ENCODE results near the gene FSTL5.

FSTL5 gene

GRCh38 chr4:161931089-161931488, 232.7 kb downstream of the FSTL5 start:
- DNase-seq = no peak

DNA sequence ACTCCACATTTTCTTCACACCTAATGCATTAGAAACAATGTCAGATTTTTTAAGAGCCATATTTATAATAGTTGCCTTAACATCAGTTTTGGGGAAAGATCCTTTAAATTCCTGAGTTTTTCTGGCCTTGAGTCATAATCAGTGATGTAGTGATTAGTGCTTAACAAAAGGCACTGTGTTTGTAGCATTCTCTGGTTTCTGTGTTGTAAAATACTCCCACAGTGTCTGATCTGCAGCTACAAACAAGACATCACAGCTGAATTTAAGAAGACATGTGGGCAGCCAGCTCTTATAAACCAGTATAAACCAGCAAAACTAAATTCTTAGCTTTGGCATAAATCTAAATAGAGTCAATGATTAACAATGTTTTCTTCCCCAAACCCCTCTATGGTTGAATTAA, 233.8 kb downstream of the FSTL5 start:
- DNase-seq = no peak

DNA sequence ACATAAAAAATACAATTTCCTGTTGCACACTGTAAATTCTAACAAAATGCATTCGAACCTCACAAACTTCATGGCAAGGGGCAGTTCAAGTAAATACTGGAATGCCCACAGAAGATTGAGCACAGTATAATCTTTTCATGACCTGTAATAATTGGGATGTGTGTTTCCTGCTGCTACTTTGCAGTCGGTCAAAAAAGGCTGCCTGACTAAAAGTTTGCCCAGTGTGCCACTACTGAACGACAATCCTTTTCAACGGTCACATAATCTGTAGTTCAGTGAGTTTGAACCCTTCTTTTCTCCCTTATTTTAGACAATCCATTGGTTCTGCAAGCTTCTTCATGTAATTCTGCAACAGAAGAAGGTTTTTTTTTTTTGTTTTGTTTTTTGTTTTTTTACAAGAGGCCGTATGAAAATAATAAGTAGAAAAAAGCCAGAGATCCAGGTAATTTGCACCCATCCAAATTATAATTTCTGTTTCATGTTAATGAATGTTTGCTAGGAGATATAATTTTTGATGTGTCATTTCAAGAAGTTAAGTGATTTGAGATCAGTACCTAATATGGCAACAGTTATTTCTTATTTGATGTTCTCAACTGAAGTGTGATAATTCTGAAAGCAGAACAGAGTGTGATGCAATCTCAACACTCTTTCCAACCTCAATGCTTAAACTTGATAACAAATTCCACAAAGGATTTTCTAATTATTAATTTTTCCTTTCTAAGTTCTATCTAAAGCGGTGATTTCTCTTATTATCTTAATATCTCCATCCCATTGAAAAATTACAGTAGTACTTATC, 237.6 kb downstream of the FSTL5 start:
- DNase-seq = no peak

DNA sequence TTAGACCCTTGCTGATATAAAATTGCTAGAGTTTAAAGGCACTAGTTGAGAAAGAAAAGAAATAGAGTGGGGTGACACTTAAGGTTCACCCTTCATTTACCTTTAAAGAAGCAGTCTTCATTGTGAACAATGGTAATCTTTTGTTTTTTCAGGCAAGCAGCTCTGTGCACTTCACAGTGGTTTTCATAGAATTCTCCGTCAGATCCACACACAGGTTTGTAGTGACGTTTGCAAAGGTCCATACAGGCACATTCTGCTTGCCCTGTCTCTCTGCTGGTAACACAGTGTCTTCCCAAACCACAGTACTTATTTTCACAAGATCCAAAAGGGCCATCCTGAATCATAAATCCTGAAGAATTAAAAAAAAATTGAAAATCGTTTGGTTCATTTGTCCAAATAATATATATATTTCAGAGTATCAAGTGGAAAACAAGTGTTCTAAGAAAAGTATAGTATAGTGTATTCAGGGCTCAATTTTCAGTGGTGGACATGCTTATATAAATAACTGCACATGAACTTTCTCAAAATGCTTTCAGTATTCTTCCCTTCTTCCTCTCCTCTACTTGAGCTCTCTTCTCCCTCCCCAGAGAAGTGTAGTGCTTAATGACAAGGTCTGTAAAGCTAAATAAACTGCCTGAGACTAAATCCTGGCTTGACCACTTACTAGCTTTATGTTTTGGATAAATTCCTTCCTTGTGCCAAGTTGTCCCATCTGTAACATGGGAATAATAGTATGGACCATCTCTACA, 243.3 kb downstream of the FSTL5 start:
- DNase-seq = no peak

DNA sequence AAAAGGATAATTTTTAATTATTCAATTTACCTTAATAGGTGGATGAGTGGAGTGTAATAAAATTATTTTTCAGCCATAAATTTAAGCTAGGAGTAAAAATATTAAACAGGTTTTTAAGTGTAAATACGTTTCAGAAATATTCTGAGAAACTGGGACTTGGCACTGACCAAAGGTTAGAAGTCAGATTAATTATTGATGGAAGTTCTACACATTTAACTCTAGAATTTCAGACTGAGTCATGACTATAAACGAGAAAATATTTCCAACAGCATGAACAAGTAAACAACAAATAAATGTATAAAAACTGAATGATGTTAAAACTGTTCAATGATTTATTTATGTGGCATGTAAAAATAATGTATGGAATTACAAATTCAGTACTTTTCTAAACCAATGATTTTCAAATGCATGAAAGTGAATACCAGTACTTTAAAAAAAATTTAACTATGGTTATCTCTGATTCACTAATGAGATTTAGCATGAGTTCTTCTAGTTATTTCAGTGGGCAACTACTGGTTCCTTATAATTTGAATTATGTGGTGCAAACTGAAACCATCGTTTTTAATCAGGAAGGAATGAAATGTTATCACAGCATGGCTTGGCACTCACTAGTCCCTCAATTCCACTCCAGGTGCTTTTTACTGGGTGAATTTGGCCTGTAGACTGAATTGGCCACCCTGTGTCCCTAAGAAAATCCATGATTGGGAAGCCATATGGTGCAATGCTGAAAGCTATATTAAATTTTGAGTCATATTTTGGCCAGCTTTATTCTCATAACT, 244.2 kb downstream of the FSTL5 start:
- no peak for DNase-seq

DNA sequence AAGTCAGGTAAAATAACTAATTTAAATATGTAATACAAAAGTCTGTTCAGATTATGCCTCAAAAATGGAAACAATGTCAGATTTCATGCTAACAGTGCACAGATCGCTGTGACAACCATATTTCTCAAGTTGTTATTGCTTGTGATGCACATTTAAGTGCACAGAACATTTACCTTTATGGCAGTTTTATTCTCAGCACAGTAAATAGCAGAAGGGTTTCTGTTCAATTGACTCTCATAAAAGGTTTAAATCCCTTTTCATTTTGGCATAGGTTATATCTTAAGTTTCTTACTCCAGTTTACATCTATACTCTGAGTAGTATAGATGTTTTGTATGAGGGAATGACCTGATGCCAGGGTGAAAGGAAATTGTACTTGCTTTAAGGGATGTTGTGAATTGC, 247.8 kb downstream of the FSTL5 start:
- DNase-seq = no peak

DNA sequence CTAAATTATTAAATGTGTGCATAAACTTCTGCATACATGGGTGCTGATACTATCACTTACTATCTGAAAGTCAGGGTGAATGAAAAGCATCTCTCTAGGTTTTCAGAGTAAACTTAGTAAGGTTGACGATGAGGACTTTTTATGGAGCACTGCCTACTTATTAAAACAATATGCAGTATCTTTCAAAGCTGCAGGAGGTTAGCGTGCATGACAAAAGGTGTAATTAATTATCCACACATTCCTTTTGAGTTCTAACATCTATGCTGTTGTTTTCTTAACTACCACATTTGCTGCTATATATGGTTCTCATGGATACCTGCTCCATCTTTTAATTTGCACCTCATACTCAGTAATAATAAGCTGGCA, 256.2 kb downstream of the FSTL5 start:
- DNase-seq = no peak

GRCh38 chr4:161906836-161907589, 256.8 kb downstream of the FSTL5 start:
- no peak for DNase-seq

DNA sequence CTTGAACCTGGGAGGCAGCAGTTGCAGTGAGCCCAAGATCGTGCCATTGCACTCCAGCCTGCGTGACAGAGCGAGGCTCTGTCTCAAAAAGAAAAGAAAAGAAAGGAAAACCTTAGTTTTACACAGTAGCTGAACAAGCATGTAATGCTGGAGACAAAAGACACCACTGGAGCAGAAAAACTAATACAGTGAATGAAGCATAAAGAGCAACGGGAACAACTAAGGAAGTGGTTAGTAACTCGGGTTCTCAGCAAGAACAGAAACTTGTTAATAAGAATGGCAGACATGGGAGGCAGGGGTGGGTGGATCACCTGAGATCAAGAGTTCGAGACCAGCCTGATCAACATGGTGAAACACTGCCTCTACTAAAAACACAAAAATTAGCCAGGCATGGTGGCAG, 263.7 kb downstream of the FSTL5 start:
- no peak for DNase-seq

DNA sequence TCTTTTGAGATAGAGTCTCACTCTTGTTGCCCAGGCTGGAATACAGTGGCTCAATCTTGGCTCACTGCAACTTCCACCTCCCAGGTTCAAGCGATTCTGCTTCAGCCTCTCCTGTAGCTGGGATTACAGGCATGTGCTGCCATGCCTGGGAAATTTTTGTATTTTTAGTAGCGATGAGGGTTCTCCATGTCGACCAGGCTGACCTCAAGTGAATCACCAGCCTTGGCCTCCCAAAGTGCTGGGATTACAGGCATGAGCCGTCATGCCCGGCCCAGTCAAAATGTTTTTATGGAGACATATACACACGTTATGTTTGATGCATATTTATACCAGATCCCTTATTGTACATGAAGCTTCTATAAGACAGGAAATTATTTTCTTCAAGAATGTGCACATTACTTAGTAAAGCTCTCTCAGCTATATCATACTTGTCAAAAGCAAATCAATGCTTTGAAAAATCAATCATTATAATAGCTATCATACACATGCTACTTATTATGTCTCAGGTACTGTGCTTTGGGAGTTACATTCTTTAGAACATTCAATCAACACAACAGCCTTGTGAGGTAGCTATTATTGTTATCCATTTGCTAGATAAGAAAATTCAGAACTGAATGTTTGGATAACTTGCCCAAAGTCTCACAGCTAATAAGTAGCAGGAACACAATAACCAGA, 269.2 kb downstream of the FSTL5 start:
- DNase-seq = no peak

DNA sequence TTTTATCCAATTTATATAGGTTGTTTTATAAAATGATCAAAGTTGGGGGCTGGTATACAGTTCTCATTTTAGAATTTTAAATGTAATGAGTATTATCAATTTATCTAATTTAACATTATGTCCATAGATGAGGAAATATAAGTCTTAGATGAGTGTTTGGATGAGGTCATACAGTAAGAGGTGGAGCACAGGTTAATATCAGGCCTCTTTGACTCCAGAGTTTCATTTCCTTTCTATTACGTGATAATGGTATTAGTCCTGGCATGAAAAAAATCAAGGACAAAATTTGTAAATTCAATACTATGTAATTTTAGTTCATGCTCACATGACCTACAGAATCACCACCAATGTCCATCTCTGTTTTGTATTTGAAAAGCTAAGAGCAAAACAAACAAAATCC, 269.8 kb downstream of the FSTL5 start:
- no peak for DNase-seq

- DNase-seq = no peak
These were observed 270.2 kb downstream of the FSTL5 start for GRCh38 chr4:161893566-161893965.

GRCh38 chr4:161892951-161893350, 270.8 kb downstream of the FSTL5 start:
- no peak for DNase-seq

DNA sequence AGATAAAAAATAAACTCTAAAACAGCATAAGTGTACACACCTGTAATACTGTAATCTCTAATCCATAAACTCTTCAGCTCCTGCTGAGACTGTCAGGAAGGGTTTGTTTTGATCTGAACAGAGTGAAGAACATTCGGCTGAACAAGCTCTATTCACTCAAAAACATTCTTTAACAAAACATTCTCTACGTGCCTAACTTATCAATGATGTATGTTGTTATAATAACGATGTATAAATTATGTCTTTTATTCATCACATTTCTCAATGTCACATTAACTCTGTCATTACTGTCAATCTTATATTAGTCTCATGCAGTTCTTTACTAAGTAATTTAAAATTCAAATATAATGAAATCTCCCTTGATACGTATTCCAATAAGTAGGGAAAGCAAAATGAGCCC, 280.6 kb downstream of the FSTL5 start:
- DNase-seq = no peak

DNA sequence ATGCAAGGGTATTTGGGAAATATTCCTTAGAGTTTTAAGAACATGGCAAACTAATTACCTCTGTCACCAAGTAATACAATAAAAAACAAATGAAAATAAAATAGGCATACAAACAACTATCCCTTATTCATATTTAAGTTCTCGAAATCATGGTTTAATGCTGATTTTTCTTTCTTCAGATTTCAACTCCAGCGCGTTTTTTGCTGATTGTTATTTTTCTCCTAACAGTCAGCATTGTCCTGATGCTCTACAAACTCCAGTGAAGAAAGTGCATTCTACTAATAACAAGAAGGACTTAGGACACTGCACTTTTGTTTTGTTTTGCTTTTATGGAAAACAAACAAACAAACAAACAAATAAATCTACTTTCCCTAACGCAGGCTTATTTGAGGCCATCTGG, 282.4 kb downstream of the FSTL5 start:
- DNase-seq = no peak

GRCh38 chr4:161869511-161869910, 294.3 kb downstream of the FSTL5 start:
- no peak for DNase-seq

DNA sequence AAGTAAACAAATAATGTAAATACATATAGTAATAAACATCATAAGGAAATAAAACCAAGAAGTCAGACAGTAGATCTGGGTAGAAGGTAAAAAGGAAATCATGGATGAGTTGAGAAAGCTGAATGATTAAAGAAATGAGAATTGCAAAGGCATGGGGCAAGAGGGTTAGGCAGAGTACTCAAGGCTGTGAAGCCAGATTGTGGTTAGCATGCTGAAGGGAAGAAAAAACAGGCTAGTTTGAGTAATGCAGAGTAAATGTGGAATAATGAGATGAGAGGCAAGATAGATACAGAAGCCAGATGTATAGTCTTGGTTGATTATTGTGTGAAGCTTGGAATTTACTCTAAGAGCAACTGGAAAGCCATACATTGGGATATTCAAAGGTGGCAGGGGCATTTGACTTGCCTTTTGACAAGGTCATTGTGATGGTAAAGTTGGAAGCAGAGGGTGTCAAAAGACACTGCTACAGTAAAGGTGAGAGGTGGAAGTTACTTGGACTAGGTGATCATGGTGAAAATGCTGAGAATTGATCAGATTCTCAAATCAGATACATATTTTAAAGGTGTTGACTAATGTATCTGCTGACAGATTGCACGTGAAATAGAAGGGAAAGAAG, 307.0 kb downstream of the FSTL5 start:
- DNase-seq = no peak

DNA sequence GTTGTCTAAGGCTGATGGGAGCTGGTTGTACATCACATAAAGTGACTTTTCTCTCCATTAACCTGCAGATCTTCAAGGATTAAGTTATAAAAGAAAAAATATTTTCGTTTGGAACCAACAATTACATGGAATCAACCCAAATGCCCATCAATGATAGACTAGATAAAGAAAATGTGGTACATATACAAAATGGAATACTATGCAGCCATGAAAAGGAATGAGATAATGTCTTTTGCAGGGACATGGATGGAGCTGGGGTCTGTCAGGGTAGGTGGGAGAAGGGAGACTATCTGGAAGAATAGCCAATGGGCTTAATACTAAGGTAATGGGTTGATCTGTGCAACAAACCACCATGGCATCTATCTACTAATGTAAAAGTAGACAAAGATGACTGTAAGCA, 313.2 kb downstream of the FSTL5 start:
- no peak for DNase-seq

- no peak for DNase-seq
These were observed 322.0 kb downstream of the FSTL5 start for GRCh38 chr4:161841759-161842158.

- no peak for DNase-seq
These were observed 334.2 kb downstream of the FSTL5 start for GRCh38 chr4:161829591-161829990.

- DNase-seq = no peak
These were observed 335.7 kb downstream of the FSTL5 start for GRCh38 chr4:161828061-161828460.

- DNase-seq = no peak
These were observed 336.8 kb downstream of the FSTL5 start for GRCh38 chr4:161827013-161827412.

All from T-helper 9 cell (primary cell).